ENCODE measurements around the gene MTREX.

DNA sequence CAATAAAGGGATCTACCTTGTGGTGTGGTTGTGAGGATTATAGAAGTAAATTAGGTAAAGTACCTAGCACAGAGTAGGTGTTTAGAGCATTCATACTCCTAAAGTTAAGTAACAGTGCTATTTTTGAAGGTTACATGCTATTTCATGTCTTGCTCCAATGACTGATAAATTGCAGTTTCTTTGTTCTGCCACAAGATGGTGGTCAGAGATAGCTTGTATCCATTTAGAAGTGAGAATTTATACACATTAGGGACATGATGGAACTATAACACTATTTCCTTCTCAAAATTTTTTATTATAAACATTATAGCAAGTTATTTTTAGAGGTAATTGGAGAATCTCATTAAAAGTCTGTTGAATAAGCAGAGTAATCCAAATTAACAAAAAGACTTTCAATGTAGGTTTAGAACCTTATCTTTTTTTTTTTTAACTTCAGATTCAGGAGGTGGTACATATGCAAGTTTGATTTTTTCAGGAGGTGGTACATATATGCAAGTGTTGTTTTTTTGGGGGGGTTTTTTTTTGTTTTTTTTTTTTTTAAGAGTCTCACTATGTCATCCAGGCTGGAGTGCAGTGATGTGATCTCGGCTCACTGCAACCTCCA is 17.1 kb downstream of the MTREX start:
- TF ChIP-seq, protein P1, sequence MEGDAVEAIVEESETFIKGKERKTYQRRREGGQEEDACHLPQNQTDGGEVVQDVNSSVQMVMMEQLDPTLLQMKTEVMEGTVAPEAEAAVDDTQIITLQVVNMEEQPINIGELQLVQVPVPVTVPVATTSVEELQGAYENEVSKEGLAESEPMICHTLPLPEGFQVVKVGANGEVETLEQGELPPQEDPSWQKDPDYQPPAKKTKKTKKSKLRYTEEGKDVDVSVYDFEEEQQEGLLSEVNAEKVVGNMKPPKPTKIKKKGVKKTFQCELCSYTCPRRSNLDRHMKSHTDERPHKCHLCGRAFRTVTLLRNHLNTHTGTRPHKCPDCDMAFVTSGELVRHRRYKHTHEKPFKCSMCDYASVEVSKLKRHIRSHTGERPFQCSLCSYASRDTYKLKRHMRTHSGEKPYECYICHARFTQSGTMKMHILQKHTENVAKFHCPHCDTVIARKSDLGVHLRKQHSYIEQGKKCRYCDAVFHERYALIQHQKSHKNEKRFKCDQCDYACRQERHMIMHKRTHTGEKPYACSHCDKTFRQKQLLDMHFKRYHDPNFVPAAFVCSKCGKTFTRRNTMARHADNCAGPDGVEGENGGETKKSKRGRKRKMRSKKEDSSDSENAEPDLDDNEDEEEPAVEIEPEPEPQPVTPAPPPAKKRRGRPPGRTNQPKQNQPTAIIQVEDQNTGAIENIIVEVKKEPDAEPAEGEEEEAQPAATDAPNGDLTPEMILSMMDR (IDR thresholded peaks at IDR 0.05), result peak; percentile 46 to 72 (median 51)
- TF ChIP-seq POLR2A (IDR thresholded peaks at IDR 0.05) (no peak), EP300 (IDR thresholded peaks at IDR 0.05) (no peak)

Data from tibial nerve (tissue), 4 donors.